ENCODE results near the gene KIDINS220. TPM values are rescaled to one million over a fixed set of nuclear protein-coding genes. Genes with fewer than 3 reads are reported as not detected.

The KIDINS220 gene
- total and polyA plus RNA-seq, 2 of the 13 experiments (the other 11 are each of a cell fraction or from before 2014, with no cell fraction given): 25.2 to 32.3 TPM

- TF ChIP-seq ZNF704 (CRISPR knock-in tag; IDR thresholded peaks at IDR 0.05; ENCODE audit: borderline replicate concordance): no peak
- no peak for TF ChIP-seq ZFP91 (CRISPR knock-in tag; IDR thresholded peaks at IDR 0.05; ENCODE audit: borderline replicate concordance)
- TF ChIP-seq ZKSCAN1 (IDR thresholded peaks at IDR 0.05; ENCODE audit: low read length): no peak
- no peak for TF ChIP-seq ZBTB1 (CRISPR knock-in tag; IDR thresholded peaks at IDR 0.05; ENCODE audit: borderline replicate concordance)
- no peak for TF ChIP-seq SNRNP70 (IDR thresholded peaks at IDR 0.05; ENCODE audit: low read depth, low read length)
- TF ChIP-seq ZNF589 (CRISPR knock-in tag; conservative IDR thresholded peaks at IDR 0.05): no peak
- TF ChIP-seq ZNF501 (CRISPR knock-in tag; IDR thresholded peaks at IDR 0.05): no peak
- no peak for TF ChIP-seq ZNF687 (CRISPR knock-in tag; IDR thresholded peaks at IDR 0.05)
- TF ChIP-seq ZNF782 (CRISPR knock-in tag; IDR thresholded peaks at IDR 0.05; ENCODE audit: borderline replicate concordance): no peak
- TF ChIP-seq TOE1 (CRISPR knock-in tag; IDR thresholded peaks at IDR 0.05): no peak
- no peak for TF ChIP-seq SIX1 (CRISPR knock-in tag; IDR thresholded peaks at IDR 0.05; ENCODE audit: borderline replicate concordance)
- TF ChIP-seq RFX1 (IDR thresholded peaks at IDR 0.05): no peak
- no peak for TF ChIP-seq ZNF720 (CRISPR knock-in tag; IDR thresholded peaks at IDR 0.05)
- no peak for TF ChIP-seq ZNF510 (CRISPR knock-in tag; IDR thresholded peaks at IDR 0.05; ENCODE audit: low read depth)
- TF ChIP-seq ZBTB8A (CRISPR knock-in tag; IDR thresholded peaks at IDR 0.05; ENCODE audit: borderline replicate concordance, low read depth): no peak
- TF ChIP-seq NCOR1 (IDR thresholded peaks at IDR 0.05; ENCODE audit: borderline replicate concordance, low read length): no peak
- no peak for TF ChIP-seq DPF2 (CRISPR knock-in tag; IDR thresholded peaks at IDR 0.05; ENCODE audit: borderline replicate concordance, low read depth)
- TF ChIP-seq ZNF296 (CRISPR knock-in tag; conservative IDR thresholded peaks at IDR 0.05): no peak
- TF ChIP-seq SOX6 (IDR thresholded peaks at IDR 0.05): no peak
- peak; percentile 33; the same call in 1 of the 2 replicates for TF ChIP-seq SOX6 (CRISPR knock-in tag; IDR thresholded peaks at IDR 0.05)
- no peak for TF ChIP-seq BHLHE40 (IDR thresholded peaks at IDR 0.05; ENCODE audit: low read length)
- no peak for TF ChIP-seq ASH2L (IDR thresholded peaks at IDR 0.05; ENCODE audit: insufficient read length, low read depth, low read length)
- no peak for TF ChIP-seq ATAD3A (CRISPR knock-in tag; IDR thresholded peaks at IDR 0.05)
- no peak for TF ChIP-seq PRMT3 (CRISPR knock-in tag; IDR thresholded peaks at IDR 0.05; ENCODE audit: borderline replicate concordance, low read depth)
These were observed 15.9 kb downstream of the KIDINS220 start (continued) for GRCh38 chr2:8821276-8822217.

Data from HepG2 (cell line).